CD14-positive monocyte (primary cell): ENCODE data around the gene HS3ST4. TPM values are rescaled to one million over a fixed set of nuclear protein-coding genes. Genes with fewer than 3 reads are reported as not detected.

Experiments used
- DNase-seq, 3 donors: peaks; one replicate each; pipeline ENCODE4 v3.0.0-alpha.2; 2011 to 2022
- H2AFZ ChIP-seq: 2 replicates; pipeline ENCODE4 v1.6.0; 2012; ENCODE audit warnings: mild to moderate bottlenecking, low read depth, low read length, inconsistent platforms; ENCODE audit not compliant: insufficient read depth, poor library complexity, severe bottlenecking
- H3K27ac ChIP-seq, 2 donors: 1 replicate in 1 of 2; 2 replicates in 1 of 2; pipeline ENCODE4 v1.5.1; 2012 to 2013; ENCODE audit warnings: low read length in 2 of 2, control low read depth in 1 of 2, inconsistent platforms in 1 of 2, low read depth in 1 of 2, mild to moderate bottlenecking in 1 of 2
- H3K27me3 ChIP-seq, 2 donors: one replicate each; pipeline versions ENCODE4 v1.6.0 to v1.6.1; 2011 to 2013; ENCODE audit warnings: low read length in 2 of 2; ENCODE audit not compliant: control insufficient read depth in 2 of 2, insufficient read depth in 2 of 2
- H3K36me3 ChIP-seq, 2 donors: replicated peaks in 1 of 2; 1 replicate in 1 of 2; 2 replicates in 1 of 2; pipeline versions ENCODE4 v1.5.1 to v1.6.1; 2012 to 2013; ENCODE audit warnings: low read length in 2 of 2, control low read depth in 1 of 2, inconsistent platforms in 1 of 2, mild to moderate bottlenecking in 1 of 2; ENCODE audit not compliant: insufficient read depth in 2 of 2, control insufficient read depth in 1 of 2
- H3K4me1 ChIP-seq, 2 donors: 1 replicate in 1 of 2; 2 replicates in 1 of 2; pipeline versions ENCODE4 v1.5.1 to v1.6.1; 2012 to 2013; ENCODE audit warnings: low read length in 2 of 2, control low read depth in 1 of 2, inconsistent platforms in 1 of 2, mild to moderate bottlenecking in 1 of 2, moderate library complexity in 1 of 2; ENCODE audit not compliant: insufficient read depth in 2 of 2, control insufficient read depth in 1 of 2
- H3K4me2 ChIP-seq: replicated peaks from 2 replicates; pipeline ENCODE3; 2012; ENCODE audit warnings: low read length, moderate library complexity, mild to moderate bottlenecking; ENCODE audit not compliant: poor library complexity, severe bottlenecking; ENCODE audit errors: extremely low read depth
- H3K4me3 ChIP-seq, 3 experiments: fragments of 200-600 bp in 1 of 3; sonication (generic) in 1 of 3; replicated peaks in 1 of 3; 1 replicate in 2 of 3; 2 replicates in 1 of 3; pipeline ENCODE4 v1.5.1; 2011 to 2013; ENCODE audit warnings: low read length in 3 of 3, mild to moderate bottlenecking in 3 of 3, control low read depth in 2 of 3, low read depth in 2 of 3, inconsistent platforms in 1 of 3, moderate library complexity in 1 of 3
- H3K79me2 ChIP-seq: 2 replicates; pipeline ENCODE4 v1.6.0; 2012; ENCODE audit warnings: mild to moderate bottlenecking, control low read depth, inconsistent platforms, low read length, moderate library complexity; ENCODE audit not compliant: insufficient read depth
- H3K9ac ChIP-seq: 2 replicates; pipeline ENCODE4 v1.6.0; 2017; ENCODE audit warnings: low read length, mild to moderate bottlenecking; ENCODE audit not compliant: insufficient read depth, poor library complexity, severe bottlenecking
- H3K9me3 ChIP-seq, 2 donors: replicated peaks in 1 of 2; 1 replicate in 1 of 2; 2 replicates in 1 of 2; pipeline versions ENCODE4 v1.5.1 to v1.6.1; 2012 to 2013; ENCODE audit warnings: low read length in 2 of 2, control low read depth in 1 of 2; ENCODE audit not compliant: control insufficient read depth in 1 of 2, insufficient read depth in 1 of 2
- H4K20me1 ChIP-seq: 2 replicates; pipeline ENCODE4 v1.6.0; 2012; ENCODE audit warnings: mild to moderate bottlenecking, low read length, control low read depth, moderate library complexity; ENCODE audit not compliant: insufficient read depth
- H3K27ac Mint-ChIP-seq, 7 donors: one replicate each; pipeline ENCODE4 v1.8.0; 2020; ENCODE audit warnings: mild to moderate bottlenecking in 7 of 7, mixed read lengths in 7 of 7, moderate library complexity in 6 of 7, inconsistent platforms in 2 of 7
- H3K27me3 Mint-ChIP-seq, 3 donors: one replicate each; pipeline ENCODE4 v1.8.0; 2021 to 2022; ENCODE audit warnings: low read depth in 3 of 3, mild to moderate bottlenecking in 3 of 3, mixed read lengths in 3 of 3, moderate library complexity in 3 of 3, inconsistent platforms in 1 of 3
- H3K36me3 Mint-ChIP-seq, 2 donors: one replicate each; pipeline ENCODE4 v1.8.0; 2020; ENCODE audit warnings: mixed read lengths in 2 of 2, inconsistent platforms in 1 of 2, mild to moderate bottlenecking in 1 of 2
- H3K4me1 Mint-ChIP-seq: one replicate; pipeline ENCODE4 v1.8.0; 2020; ENCODE audit warnings: mild to moderate bottlenecking, mixed read lengths
- H3K4me3 Mint-ChIP-seq, 2 donors: one replicate each; pipeline ENCODE4 v1.8.0; 2020; ENCODE audit warnings: mild to moderate bottlenecking in 2 of 2, mixed read lengths in 2 of 2, moderate library complexity in 1 of 2
- H3K9me3 Mint-ChIP-seq, 7 donors: one replicate each; pipeline ENCODE4 v1.8.0; 2020 to 2022; ENCODE audit warnings: mixed read lengths in 7 of 7, mild to moderate bottlenecking in 6 of 7, moderate library complexity in 6 of 7, inconsistent platforms in 2 of 7
- WGBS: methylation state at CpG from one replicate; pipeline ENCODE4 v1.1.5; 2013; ENCODE audit warnings: missing lambda C conversion rate; ENCODE audit not compliant: insufficient coverage; 5-methylcytosine and 5-hydroxymethylcytosine counted together
- intact Hi-C, 2 donors: fragments of 100-400 bp; cut with micrococcal nuclease; formaldehyde crosslinking; loops; one replicate each; pipeline versions ENCODE4 v1.15.0 to v1.15.1; 2023
- polyA plus RNA-seq, 3 donors: library from polyadenylated mRNA; depleted of rRNA in 1 of 3; unstranded in 2 of 3; stranded (reverse) in 1 of 3; fragments of 300-500 nt in 2 of 3; fragments of >200 nt in 1 of 3; fragmentation: Illumina TruSeq in 2 of 3; gene quantifications; 1 replicate in 2 of 3; 2 replicates in 1 of 3; pipeline ENCODE4 v1.2.3, GENCODE V29; 2012 to 2021
- TF ChIP-seq, protein P1 (sequence below): fragments of 200-600 bp; IDR thresholded peaks from one replicate; pipeline ENCODE4 v1.8.0; 2022; ENCODE audit warnings: antibody characterized with exemption, mild to moderate bottlenecking

HS3ST4 gene
- polyA plus RNA-seq, 3 donors, result not detected

DNA sequence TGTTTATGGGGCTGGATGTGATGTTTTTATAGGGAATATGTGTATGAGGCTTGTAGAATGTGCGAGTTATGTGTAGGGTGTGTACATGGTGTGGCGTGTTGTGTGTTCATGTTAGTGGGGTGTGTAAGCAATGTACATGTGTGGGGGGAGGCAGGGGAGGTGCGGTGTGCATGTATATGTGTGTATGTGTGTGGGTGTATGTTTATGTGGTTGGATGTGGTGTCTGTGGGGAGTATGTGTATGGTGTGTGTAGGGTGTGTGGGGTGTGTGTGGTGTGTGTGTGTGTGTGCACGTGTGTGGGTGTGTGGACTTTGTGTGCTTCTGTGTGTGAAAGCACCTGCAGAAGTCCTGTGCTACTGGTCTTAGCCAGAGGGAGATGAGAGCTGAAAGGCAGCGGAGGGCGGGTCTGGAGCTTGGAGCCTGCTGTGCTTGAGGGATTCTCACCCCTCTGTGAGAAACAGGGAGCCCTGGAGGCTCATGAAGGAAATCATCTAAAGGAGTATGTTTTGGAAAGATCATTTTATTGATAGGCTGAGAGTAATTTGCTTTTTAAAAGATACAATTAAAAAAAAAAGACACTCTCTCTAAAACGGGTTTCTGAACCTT lies 222.7 kb downstream of the HS3ST4 start:
- TF ChIP-seq, protein P1, sequence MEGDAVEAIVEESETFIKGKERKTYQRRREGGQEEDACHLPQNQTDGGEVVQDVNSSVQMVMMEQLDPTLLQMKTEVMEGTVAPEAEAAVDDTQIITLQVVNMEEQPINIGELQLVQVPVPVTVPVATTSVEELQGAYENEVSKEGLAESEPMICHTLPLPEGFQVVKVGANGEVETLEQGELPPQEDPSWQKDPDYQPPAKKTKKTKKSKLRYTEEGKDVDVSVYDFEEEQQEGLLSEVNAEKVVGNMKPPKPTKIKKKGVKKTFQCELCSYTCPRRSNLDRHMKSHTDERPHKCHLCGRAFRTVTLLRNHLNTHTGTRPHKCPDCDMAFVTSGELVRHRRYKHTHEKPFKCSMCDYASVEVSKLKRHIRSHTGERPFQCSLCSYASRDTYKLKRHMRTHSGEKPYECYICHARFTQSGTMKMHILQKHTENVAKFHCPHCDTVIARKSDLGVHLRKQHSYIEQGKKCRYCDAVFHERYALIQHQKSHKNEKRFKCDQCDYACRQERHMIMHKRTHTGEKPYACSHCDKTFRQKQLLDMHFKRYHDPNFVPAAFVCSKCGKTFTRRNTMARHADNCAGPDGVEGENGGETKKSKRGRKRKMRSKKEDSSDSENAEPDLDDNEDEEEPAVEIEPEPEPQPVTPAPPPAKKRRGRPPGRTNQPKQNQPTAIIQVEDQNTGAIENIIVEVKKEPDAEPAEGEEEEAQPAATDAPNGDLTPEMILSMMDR, result no peak
- H3K79me2 ChIP-seq, result no peaks in the 10 kb centered on the region
- Mint-ChIP-seq H3K4me3 (no peak overlapping the region), H3K36me3 (no peaks in the 10 kb centered on the region), H3K27me3 (peaks cover 0 to 3% (median 2%) of the 10 kb centered on the region in 3 donors), H3K9me3 (peaks cover 0 to 2% (median 0%) of the 10 kb centered on the region in 7 donors), H3K27ac (no peak overlapping the region), H3K4me1 (no peaks in the 10 kb centered on the region)
- intact Hi-C loops, result no loop called here
- no peak overlapping the region for H3K4me2 ChIP-seq
- no peaks in the 10 kb centered on the region for H4K20me1 ChIP-seq
- no peak overlapping the region for H3K4me3 ChIP-seq
- no peaks in the 10 kb centered on the region for H3K4me1 ChIP-seq
- 90% methylated on average over 6 of the region's 7 CpGs for WGBS
- no peak overlapping the region for H3K27ac ChIP-seq
- H3K36me3 ChIP-seq, result no peaks in the 10 kb centered on the region
- H2AFZ ChIP-seq, result no peak overlapping the region
- no peaks in the 10 kb centered on the region for H3K9me3 ChIP-seq
- no peak overlapping the region for H3K9ac ChIP-seq
- no peaks in the 10 kb centered on the region for H3K27me3 ChIP-seq
- no peak for DNase-seq

DNA sequence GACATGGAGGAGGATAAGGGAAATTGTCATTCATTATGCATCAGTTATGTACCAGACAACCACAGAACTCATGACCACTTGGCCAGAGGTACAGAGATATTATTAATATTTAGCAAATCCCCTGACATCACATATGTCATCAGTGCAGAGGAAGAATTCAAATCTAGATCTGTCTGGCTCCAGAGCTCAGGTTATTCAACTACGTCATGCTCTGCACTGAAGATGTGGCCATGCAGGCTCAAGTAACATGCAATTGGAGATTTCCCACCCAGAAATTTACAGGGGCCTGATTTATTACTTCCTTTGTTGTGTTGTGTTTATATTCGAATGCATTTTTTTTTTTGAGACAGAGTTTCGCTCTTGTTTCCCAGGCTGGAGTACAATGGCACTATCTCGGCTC lies 224.3 kb downstream of the HS3ST4 start:
- intact Hi-C loops, result no loop called here
- no peaks in the 10 kb centered on the region for H4K20me1 ChIP-seq
- no peak overlapping the region for H3K27ac Mint-ChIP-seq
- H3K27me3 Mint-ChIP-seq, result peaks cover 0 to 3% (median 2%) of the 10 kb centered on the region in 3 donors
- no peak overlapping the region for H3K9ac ChIP-seq
- WGBS, result 19% methylated on average over 3 of the region's 4 CpGs
- H3K4me1 ChIP-seq, result no peaks in the 10 kb centered on the region
- no peak for DNase-seq
- no peak overlapping the region for H2AFZ ChIP-seq
- H3K4me3 ChIP-seq, result no peak overlapping the region
- no peaks in the 10 kb centered on the region for H3K36me3 Mint-ChIP-seq
- TF ChIP-seq, protein P1, result no peak
- no peaks in the 10 kb centered on the region for H3K4me1 Mint-ChIP-seq
- H3K4me3 Mint-ChIP-seq, result no peak overlapping the region
- H3K79me2 ChIP-seq, result no peaks in the 10 kb centered on the region
- H3K36me3 ChIP-seq, result no peaks in the 10 kb centered on the region
- no peaks in the 10 kb centered on the region for H3K9me3 ChIP-seq
- H3K9me3 Mint-ChIP-seq, result peaks cover 0 to 2% (median 0%) of the 10 kb centered on the region in 7 donors
- H3K27ac ChIP-seq, result no peak overlapping the region
- no peaks in the 10 kb centered on the region for H3K27me3 ChIP-seq
- no peak overlapping the region for H3K4me2 ChIP-seq
